Keratinocyte (primary cell): Measurements from ENCODE around the gene KRT1. TPM values are rescaled to one million over a fixed set of nuclear protein-coding genes. Genes with fewer than 3 reads are reported as not detected.

Experiments used
- DNase-seq: peaks from one replicate; pipeline ENCODE4 v3.0.0-alpha.2; 2011; ENCODE audit warnings: low read depth, missing footprints, low spot score
- FAIRE-seq: peaks from 2 replicates; lab custom pipeline; 2011; peaks lifted over from hg19 to GRCh38; lab: Jason Lieb, UNC
- H2AFZ ChIP-seq: 2 replicates; pipeline ENCODE4 v1.6.0; 2012; ENCODE audit warnings: low read length, control low read depth, inconsistent platforms; ENCODE audit not compliant: control insufficient read depth
- H3K27ac ChIP-seq: 2 replicates; pipeline ENCODE4 v1.5.1; 2011; ENCODE audit warnings: low read length; ENCODE audit not compliant: control insufficient read depth, insufficient read depth
- H3K27me3 ChIP-seq: 3 replicates; pipeline ENCODE4 v1.6.0; 2011; ENCODE audit warnings: low read length; ENCODE audit not compliant: control insufficient read depth, insufficient read depth; ENCODE audit errors: extremely low read depth
- H3K36me3 ChIP-seq, 2 experiments: 2 replicates in 1 of 2; 3 replicates in 1 of 2; pipeline ENCODE4 v1.5.1; 2011; ENCODE audit warnings: low read length in 2 of 2, mild to moderate bottlenecking in 1 of 2; ENCODE audit not compliant: control insufficient read depth in 2 of 2, insufficient read depth in 2 of 2; ENCODE audit errors: extremely low read depth in 1 of 2
- H3K4me1 ChIP-seq: 3 replicates; pipeline ENCODE4 v1.5.1; 2011; ENCODE audit warnings: low read length; ENCODE audit not compliant: control insufficient read depth, insufficient read depth; ENCODE audit errors: extremely low read depth
- H3K4me2 ChIP-seq: 3 replicates; pipeline ENCODE4 v1.6.0; 2011; ENCODE audit warnings: low read depth, low read length; ENCODE audit not compliant: control insufficient read depth, insufficient read depth; ENCODE audit errors: extremely low read depth
- H3K4me3 ChIP-seq, 3 experiments: fragments of 200-600 bp in 1 of 3; sonication (generic) in 1 of 3; 2 replicates in 2 of 3; 3 replicates in 1 of 3; pipeline ENCODE4 v1.5.1; 2011 to 2016; ENCODE audit warnings: low read length in 3 of 3, mild to moderate bottlenecking in 3 of 3, control low read depth in 2 of 3, inconsistent platforms in 1 of 3, low read depth in 1 of 3, mixed read lengths in 1 of 3, mixed run types in 1 of 3, moderate library complexity in 1 of 3; ENCODE audit not compliant: control insufficient read depth in 2 of 3, insufficient read depth in 2 of 3; ENCODE audit errors: extremely low read depth in 1 of 3
- H3K79me2 ChIP-seq: 2 replicates; pipeline ENCODE4 v1.6.0; 2012; ENCODE audit warnings: low read length; ENCODE audit not compliant: control insufficient read depth, insufficient read depth
- H3K9ac ChIP-seq: 3 replicates; pipeline ENCODE4 v1.6.0; 2011; ENCODE audit warnings: low read length; ENCODE audit not compliant: control insufficient read depth, insufficient read depth; ENCODE audit errors: extremely low read depth
- H3K9me1 ChIP-seq: 3 replicates; pipeline ENCODE4 v1.6.0; 2011; ENCODE audit warnings: low read length; ENCODE audit not compliant: control insufficient read depth, insufficient read depth; ENCODE audit errors: extremely low read depth
- H3K9me3 ChIP-seq: 2 replicates; pipeline ENCODE4 v1.5.1; 2012; ENCODE audit warnings: low read depth, low read length; ENCODE audit not compliant: control insufficient read depth
- H4K20me1 ChIP-seq: 3 replicates; pipeline ENCODE4 v1.6.0; 2011; ENCODE audit warnings: low read length; ENCODE audit not compliant: control insufficient read depth, insufficient read depth; ENCODE audit errors: extremely low read depth
- EZH2 ChIP-seq: IDR thresholded peaks from one replicate; pipeline ENCODE4 v1.6.1; 2012; ENCODE audit warnings: inconsistent platforms, mild to moderate bottlenecking, low read length, moderate library complexity
- dilution Hi-C: fragments of 300-500 bp; cut with MboI; formaldehyde crosslinking; loops from one replicate; pipeline ENCODE4 v1.7.0; 2020; ENCODE audit warnings: low sequenced_read_pairs; ENCODE audit not compliant: extremely low pct_ligation_motif_present
- polyA plus RNA-seq, 5 experiments: library from polyadenylated mRNA; depleted of rRNA in 3 of 5; stranded (reverse) in 3 of 5; stranded (forward) in 1 of 5; unstranded in 1 of 5; fragments of >200 nt; gene quantifications; 1 replicate in 1 of 5; 2 replicates in 3 of 5; 3 replicates in 1 of 5; pipeline versions ENCODE4 v1.2.1 to v1.2.3, GENCODE V29; 2011 to 2012; ENCODE audit warnings: missing spikeins in 2 of 5, low read depth in 1 of 5, low replicate concordance in 1 of 5
- TF ChIP-seq, protein P1 (sequence below), 3 experiments: IDR thresholded peaks in 1 of 3; conservative IDR thresholded peaks in 1 of 3; optimal IDR thresholded peaks in 1 of 3; 2 replicates in 2 of 3; 3 replicates in 1 of 3; pipeline versions ENCODE3 to v1.5.1; 2011; ENCODE audit warnings: low read length in 3 of 3, mild to moderate bottlenecking in 3 of 3, moderate library complexity in 2 of 3, control low read depth in 1 of 3, inconsistent platforms in 1 of 3; ENCODE audit not compliant: insufficient read depth in 2 of 3; ENCODE audit errors: extremely low read depth in 1 of 3

Gene KRT1
- polyA plus RNA-seq, 1 donor (not counting 4 experiments of a cell fraction or from before 2014, with no cell fraction given), result 92.2 TPM

DNA sequence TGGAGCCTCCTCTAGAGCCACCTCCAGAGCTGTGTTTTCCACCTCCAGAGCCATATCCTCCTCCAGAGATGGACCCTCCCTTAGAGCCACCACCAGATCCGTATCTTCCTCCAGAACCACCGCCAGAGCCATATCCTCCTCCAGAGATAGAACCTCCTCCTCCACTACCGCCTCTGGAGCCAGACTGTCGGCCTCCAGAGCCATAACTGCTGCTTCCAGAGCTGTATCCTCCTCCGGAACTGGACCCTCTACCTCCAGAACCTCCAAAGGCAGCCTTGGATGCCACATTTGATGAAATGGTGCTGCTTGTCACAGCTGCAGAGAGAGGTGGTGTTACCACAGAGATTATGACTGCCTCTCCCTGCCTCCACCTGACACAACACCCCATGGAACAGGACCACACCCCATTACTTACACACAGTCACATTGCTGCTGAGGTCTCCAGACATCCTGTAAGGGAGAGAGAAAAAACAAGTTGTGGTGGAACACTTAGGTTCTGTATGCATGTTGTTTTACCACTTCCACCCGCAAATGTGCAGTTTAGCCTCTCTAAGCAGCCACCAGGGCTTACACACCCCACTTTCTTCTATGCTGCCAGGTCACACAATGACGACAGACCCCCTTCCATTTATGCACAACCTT is 35.0 kb downstream of the KRT1 start:
- Histone ChIP-seq H3K4me2 (no peak overlapping the region), H3K27me3 (peaks cover 12% of the 10 kb centered on the region), H3K9me1 (no peaks in the 10 kb centered on the region), H2AFZ (no peak overlapping the region), H3K4me1 (no peaks in the 10 kb centered on the region), H3K27ac (no peak overlapping the region), H3K9ac (no peak overlapping the region), H3K36me3 (no peaks in the 10 kb centered on the region), H3K4me3 (no peak overlapping the region), H3K9me3 (no peaks in the 10 kb centered on the region), H4K20me1 (no peaks in the 10 kb centered on the region), H3K79me2 (no peaks in the 10 kb centered on the region)
- dilution Hi-C loops, result no loop called here
- FAIRE-seq (no peak), DNase-seq (no peak)
- TF ChIP-seq EZH2, result no peak
- TF ChIP-seq, protein P1, sequence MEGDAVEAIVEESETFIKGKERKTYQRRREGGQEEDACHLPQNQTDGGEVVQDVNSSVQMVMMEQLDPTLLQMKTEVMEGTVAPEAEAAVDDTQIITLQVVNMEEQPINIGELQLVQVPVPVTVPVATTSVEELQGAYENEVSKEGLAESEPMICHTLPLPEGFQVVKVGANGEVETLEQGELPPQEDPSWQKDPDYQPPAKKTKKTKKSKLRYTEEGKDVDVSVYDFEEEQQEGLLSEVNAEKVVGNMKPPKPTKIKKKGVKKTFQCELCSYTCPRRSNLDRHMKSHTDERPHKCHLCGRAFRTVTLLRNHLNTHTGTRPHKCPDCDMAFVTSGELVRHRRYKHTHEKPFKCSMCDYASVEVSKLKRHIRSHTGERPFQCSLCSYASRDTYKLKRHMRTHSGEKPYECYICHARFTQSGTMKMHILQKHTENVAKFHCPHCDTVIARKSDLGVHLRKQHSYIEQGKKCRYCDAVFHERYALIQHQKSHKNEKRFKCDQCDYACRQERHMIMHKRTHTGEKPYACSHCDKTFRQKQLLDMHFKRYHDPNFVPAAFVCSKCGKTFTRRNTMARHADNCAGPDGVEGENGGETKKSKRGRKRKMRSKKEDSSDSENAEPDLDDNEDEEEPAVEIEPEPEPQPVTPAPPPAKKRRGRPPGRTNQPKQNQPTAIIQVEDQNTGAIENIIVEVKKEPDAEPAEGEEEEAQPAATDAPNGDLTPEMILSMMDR (optimal IDR thresholded peaks at IDR 0.05 in 1 of 3, IDR thresholded peaks at IDR 0.05 in 1 of 3, conservative IDR thresholded peaks at IDR 0.05 in 1 of 3; ENCODE audit: extremely low read depth in 1 of 3, insufficient read depth in 2 of 3, low read length in 3 of 3), result no peak

DNA sequence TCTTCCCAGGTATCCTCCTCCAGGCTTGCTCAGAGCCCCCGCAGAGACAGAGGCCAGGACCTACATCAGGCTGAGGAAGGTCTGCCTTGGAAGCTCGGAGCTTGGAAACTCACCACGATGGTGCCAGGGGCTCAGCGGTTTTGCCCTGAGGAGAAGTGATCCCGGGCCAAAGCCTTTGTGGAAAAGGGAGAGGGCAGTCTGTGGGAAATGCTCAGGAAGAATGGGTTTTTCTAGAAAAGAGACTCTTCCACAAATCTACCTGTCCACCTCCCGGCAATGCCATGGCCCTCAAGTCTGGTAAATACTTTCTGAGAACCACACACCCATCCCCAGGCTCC is 36.2 kb downstream of the KRT1 start:
- Histone ChIP-seq H3K27me3 (peaks cover 11% of the 10 kb centered on the region), H3K36me3 (no peaks in the 10 kb centered on the region), H3K27ac (no peak overlapping the region), H3K9me1 (no peaks in the 10 kb centered on the region), H3K9ac (no peak overlapping the region), H2AFZ (no peak overlapping the region), H3K79me2 (no peaks in the 10 kb centered on the region), H3K9me3 (no peaks in the 10 kb centered on the region), H3K4me3 (no peak overlapping the region), H3K4me1 (no peaks in the 10 kb centered on the region), H3K4me2 (no peak overlapping the region), H4K20me1 (no peaks in the 10 kb centered on the region)
- DNase-seq (no peak), FAIRE-seq (no peak)
- dilution Hi-C loops, result no loop called here
- TF ChIP-seq EZH2, result no peak
